Measurements from ENCODE around the gene ARMC3. TPM values are rescaled to one million over a fixed set of nuclear protein-coding genes. Genes with fewer than 3 reads are reported as not detected.

The ARMC3 gene
- total and polyA plus RNA-seq, 9 of the 15 experiments (the other 6 are each of a cell fraction or from before 2014, with no cell fraction given), result 0.33 to 1.1 (median 0.62) TPM

DNA sequence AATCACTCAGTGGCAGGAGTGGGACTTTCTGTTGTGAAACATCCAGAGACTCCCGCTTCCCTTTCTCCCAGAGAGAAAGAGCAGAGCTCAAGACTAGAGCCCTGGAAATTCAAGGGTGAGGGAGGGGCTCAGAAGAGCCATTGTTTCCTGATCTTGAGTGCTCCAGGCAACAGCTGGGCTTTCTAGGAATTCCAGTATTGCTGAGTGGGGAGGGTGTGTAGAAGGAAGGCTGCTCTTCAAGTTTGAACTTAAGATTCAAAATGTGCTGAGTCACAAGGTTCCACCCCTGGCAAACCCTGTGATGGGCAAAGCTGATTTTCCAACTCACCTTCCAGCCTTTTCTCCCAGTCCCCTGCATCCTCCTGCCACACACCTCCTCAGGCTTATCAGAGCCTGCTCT is 125.2 kb downstream of the ARMC3 start (continued):
- TF ChIP-seq, protein P1, sequence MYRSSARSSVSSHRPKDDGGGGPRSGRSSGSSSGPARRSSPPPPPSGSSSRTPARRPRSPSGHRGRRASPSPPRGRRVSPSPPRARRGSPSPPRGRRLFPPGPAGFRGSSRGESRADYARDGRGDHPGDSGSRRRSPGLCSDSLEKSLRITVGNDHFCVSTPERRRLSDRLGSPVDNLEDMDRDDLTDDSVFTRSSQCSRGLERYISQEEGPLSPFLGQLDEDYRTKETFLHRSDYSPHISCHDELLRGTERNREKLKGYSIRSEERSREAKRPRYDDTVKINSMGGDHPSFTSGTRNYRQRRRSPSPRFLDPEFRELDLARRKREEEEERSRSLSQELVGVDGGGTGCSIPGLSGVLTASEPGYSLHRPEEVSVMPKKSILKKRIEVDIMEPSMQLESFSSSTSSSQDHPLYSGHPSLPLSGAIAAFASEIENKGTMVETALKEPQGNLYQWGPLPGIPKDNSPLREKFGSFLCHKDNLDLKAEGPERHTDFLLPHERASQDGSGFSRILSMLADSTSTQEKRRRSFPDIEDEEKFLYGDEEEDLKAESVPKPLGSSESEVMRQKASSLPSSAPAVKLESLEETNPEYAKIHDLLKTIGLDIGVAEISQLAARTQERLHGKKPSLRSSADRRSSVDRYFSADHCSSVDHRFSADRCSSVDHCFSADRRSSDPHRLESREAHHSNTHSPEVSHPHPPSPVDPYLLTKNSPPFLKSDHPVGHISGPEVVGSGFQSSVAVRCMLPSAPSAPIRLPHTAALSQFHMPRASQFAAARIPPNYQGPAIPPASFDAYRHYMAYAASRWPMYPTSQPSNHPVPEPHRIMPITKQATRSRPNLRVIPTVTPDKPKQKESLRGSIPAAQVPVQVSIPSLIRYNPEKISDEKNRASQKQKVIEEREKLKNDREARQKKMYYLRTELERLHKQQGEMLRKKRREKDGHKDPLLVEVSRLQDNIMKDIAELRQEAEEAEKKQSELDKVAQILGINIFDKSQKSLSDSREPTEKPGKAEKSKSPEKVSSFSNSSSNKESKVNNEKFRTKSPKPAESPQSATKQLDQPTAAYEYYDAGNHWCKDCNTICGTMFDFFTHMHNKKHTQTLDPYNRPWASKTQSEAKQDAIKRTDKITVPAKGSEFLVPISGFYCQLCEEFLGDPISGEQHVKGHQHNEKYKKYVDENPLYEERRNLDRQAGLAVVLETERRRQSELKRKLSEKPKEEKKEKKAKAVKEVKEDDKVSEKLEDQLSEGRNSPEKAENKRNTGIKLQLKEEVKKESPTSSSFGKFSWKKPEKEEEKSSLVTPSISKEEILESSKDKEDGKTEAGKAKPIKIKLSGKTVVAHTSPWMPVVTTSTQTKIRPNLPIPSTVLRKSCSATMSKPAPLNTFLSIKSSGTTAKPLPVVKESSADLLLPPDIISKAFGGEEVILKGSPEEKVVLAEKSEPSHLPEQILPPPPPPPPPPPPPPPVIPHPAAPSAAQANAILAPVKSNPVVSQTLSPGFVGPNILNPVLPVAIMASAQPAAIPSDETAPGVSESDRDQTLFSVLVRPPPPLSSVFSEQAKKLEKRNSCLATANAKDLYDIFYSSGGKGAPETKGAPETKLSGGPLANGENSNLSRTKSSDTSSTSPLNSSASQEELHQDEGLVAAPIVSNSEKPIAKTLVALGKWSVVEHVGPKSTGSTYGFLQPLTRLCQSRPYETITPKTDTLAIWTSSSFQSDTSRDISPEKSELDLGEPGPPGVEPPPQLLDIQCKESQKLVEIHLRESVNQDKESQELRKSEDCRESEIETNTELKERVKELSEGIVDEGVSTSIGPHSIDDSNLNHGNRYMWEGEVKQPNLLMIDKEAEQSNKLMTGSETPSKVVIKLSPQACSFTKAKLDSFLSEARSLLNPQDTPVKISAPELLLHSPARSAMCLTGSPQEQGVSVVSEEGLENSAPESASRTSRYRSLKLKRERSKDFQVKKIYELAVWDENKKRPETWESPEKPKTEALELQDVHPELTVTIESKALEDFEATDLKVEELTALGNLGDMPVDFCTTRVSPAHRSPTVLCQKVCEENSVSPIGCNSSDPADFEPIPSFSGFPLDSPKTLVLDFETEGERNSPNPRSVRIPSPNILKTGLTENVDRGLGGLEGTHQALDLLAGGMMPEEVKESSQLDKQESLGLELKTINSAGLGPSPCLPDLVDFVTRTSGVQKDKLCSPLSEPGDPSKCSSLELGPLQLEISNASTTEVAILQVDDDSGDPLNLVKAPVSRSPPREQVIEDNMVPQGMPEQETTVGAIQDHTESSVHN (IDR thresholded peaks at IDR 0.05; ENCODE audit: borderline replicate concordance in 1 of 2, low read depth in 1 of 2), result no peak
- TF ChIP-seq DDX20 (tag; IDR thresholded peaks at IDR 0.05; ENCODE audit: low read depth) (0 out of 2 replicates have a peak, but pooled peaks have one; percentile 31), CTBP1 (IDR thresholded peaks at IDR 0.05; ENCODE audit: borderline replicate concordance) (peak; percentile 54; the same call in 1 of the 2 replicates), FOS (IDR thresholded peaks at IDR 0.05; ENCODE audit: extremely low read depth, insufficient read length) (no peak), FOXA1 (IDR thresholded peaks at IDR 0.05; ENCODE audit: borderline replicate concordance) (no peak), RBBP5 (IDR thresholded peaks at IDR 0.05; ENCODE audit: borderline replicate concordance, insufficient read depth, low read length, poor library complexity, severe bottlenecking) (no peak), KAT7 (CRISPR knock-in tag; IDR thresholded peaks at IDR 0.05; ENCODE audit: borderline replicate concordance) (no peak), ZC3H4 (CRISPR knock-in tag; IDR thresholded peaks at IDR 0.05; ENCODE audit: borderline replicate concordance) (no peak), ZFP36 (IDR thresholded peaks at IDR 0.05; ENCODE audit: low read depth, low read length, partially characterized antibody) (no peak), FOXM1 (IDR thresholded peaks at IDR 0.05; ENCODE audit: low read depth) (peak; percentile 51; the same call in 1 of the 2 replicates), FOXM1 (CRISPR knock-in tag; IDR thresholded peaks at IDR 0.05; ENCODE audit: low read depth) (no peak), EP400 (IDR thresholded peaks at IDR 0.05) (peak; percentile 36; the same call in 1 of the 2 replicates), NR1H2 (CRISPR knock-in tag; IDR thresholded peaks at IDR 0.05) (no peak), MCM7 (IDR thresholded peaks at IDR 0.05) (no peak)
- TF ChIP-seq, protein P2, sequence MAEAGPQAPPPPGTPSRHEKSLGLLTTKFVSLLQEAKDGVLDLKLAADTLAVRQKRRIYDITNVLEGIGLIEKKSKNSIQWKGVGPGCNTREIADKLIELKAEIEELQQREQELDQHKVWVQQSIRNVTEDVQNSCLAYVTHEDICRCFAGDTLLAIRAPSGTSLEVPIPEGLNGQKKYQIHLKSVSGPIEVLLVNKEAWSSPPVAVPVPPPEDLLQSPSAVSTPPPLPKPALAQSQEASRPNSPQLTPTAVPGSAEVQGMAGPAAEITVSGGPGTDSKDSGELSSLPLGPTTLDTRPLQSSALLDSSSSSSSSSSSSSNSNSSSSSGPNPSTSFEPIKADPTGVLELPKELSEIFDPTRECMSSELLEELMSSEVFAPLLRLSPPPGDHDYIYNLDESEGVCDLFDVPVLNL (CRISPR knock-in tag; IDR thresholded peaks at IDR 0.05; ENCODE audit: low read depth), result no peak
- TF ChIP-seq, protein P3, sequence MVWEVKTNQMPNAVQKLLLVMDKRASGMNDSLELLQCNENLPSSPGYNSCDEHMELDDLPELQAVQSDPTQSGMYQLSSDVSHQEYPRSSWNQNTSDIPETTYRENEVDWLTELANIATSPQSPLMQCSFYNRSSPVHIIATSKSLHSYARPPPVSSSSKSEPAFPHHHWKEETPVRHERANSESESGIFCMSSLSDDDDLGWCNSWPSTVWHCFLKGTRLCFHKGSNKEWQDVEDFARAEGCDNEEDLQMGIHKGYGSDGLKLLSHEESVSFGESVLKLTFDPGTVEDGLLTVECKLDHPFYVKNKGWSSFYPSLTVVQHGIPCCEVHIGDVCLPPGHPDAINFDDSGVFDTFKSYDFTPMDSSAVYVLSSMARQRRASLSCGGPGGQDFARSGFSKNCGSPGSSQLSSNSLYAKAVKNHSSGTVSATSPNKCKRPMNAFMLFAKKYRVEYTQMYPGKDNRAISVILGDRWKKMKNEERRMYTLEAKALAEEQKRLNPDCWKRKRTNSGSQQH (CRISPR knock-in tag; IDR thresholded peaks at IDR 0.05), result no peak
- TF ChIP-seq, protein P4, sequence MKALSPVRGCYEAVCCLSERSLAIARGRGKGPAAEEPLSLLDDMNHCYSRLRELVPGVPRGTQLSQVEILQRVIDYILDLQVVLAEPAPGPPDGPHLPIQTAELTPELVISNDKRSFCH (CRISPR knock-in tag; IDR thresholded peaks at IDR 0.05), result no peak
- TF ChIP-seq, protein P4 (tag; IDR thresholded peaks at IDR 0.05), result peak; percentile 55; the same call in 1 of the 2 replicates

Measured in K562 (cell line).